Measurements from ENCODE around the gene FAM168A. TPM values are rescaled to one million over a fixed set of nuclear protein-coding genes. Genes with fewer than 3 reads are reported as not detected.

Gene FAM168A
- polyA plus RNA-seq, 2 of the 4 experiments (the other 2 are of a cell fraction) = 15.3 to 19.2 TPM

GRCh38 chr11:73532310-73532709 is 65.6 kb downstream of the FAM168A start:
- no peak overlapping the region for H3K4me2 ChIP-seq
- FAIRE-seq = no peak
- no peak for DNase-seq (ENCODE audit: low read depth in 1 of 2, low spot score in 1 of 2)
- WGBS (ENCODE audit: missing lambda C conversion rate) = 89% methylated on average over 1 of the region's 1 CpG
- ChIA-PET CTCF (interaction anchor here (0.7 to 2.1 kb wide), 5 partner anchors 11 to 94 kb away, joined by 3 to 5 read pairs (median 4); no protein-coding TSS in a partner anchor), POLR2A (no interaction called here)
- TF ChIP-seq KDM1A (IDR thresholded peaks at IDR 0.05; ENCODE audit: low read depth) (no peak), TP53 (CRISPR knock-in tag; IDR thresholded peaks at IDR 0.05) (no peak), BHLHE40 (IDR thresholded peaks at IDR 0.05; ENCODE audit: low read depth, low read length) (no peak), RNF2 (IDR thresholded peaks at IDR 0.05; ENCODE audit: borderline replicate concordance, low read depth) (no peak), CHD2 (IDR thresholded peaks at IDR 0.05; ENCODE audit: low read length, partially characterized antibody) (no peak), NR3C1 (IDR thresholded peaks at IDR 0.05) (no peak), CBX2 (IDR thresholded peaks at IDR 0.05; ENCODE audit: borderline replicate concordance, low read depth) (no peak), ELK1 (IDR thresholded peaks at IDR 0.05; ENCODE audit: low read depth, low read length) (no peak), HOXB13 (CRISPR knock-in tag; IDR thresholded peaks at IDR 0.05; ENCODE audit: low read depth) (no peak)
- TF ChIP-seq, protein P1, sequence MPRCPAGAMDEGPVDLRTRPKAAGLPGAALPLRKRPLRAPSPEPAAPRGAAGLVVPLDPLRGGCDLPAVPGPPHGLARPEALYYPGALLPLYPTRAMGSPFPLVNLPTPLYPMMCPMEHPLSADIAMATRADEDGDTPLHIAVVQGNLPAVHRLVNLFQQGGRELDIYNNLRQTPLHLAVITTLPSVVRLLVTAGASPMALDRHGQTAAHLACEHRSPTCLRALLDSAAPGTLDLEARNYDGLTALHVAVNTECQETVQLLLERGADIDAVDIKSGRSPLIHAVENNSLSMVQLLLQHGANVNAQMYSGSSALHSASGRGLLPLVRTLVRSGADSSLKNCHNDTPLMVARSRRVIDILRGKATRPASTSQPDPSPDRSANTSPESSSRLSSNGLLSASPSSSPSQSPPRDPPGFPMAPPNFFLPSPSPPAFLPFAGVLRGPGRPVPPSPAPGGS (IDR thresholded peaks at IDR 0.05) = no peak
- TF ChIP-seq, protein P2, sequence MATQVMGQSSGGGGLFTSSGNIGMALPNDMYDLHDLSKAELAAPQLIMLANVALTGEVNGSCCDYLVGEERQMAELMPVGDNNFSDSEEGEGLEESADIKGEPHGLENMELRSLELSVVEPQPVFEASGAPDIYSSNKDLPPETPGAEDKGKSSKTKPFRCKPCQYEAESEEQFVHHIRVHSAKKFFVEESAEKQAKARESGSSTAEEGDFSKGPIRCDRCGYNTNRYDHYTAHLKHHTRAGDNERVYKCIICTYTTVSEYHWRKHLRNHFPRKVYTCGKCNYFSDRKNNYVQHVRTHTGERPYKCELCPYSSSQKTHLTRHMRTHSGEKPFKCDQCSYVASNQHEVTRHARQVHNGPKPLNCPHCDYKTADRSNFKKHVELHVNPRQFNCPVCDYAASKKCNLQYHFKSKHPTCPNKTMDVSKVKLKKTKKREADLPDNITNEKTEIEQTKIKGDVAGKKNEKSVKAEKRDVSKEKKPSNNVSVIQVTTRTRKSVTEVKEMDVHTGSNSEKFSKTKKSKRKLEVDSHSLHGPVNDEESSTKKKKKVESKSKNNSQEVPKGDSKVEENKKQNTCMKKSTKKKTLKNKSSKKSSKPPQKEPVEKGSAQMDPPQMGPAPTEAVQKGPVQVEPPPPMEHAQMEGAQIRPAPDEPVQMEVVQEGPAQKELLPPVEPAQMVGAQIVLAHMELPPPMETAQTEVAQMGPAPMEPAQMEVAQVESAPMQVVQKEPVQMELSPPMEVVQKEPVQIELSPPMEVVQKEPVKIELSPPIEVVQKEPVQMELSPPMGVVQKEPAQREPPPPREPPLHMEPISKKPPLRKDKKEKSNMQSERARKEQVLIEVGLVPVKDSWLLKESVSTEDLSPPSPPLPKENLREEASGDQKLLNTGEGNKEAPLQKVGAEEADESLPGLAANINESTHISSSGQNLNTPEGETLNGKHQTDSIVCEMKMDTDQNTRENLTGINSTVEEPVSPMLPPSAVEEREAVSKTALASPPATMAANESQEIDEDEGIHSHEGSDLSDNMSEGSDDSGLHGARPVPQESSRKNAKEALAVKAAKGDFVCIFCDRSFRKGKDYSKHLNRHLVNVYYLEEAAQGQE (IDR thresholded peaks at IDR 0.05) = no peak
- no peak overlapping the region for H3K4me3 ChIP-seq
- H3K27ac ChIP-seq = no peak overlapping the region
- ATAC-seq = no peak
- peaks cover 6% of the 10 kb centered on the region; the same call in 1 of the 3 replicates for H3K4me1 ChIP-seq
- H3K9me3 ChIP-seq = no peaks in the 10 kb centered on the region

- Histone ChIP-seq H3K4me2 (no peak overlapping the region), H3K9me3 (no peaks in the 10 kb centered on the region), H3K27ac (no peak overlapping the region), H3K4me1 (peaks cover 6% of the 10 kb centered on the region; the same call in 1 of the 3 replicates), H3K4me3 (no peak overlapping the region)
- ChIA-PET POLR2A (no interaction called here), CTCF (interaction anchor here (1.3 to 2.1 kb wide), 3 partner anchors 16 to 23 kb away, joined by 4 to 6 read pairs (median 5); no protein-coding TSS in a partner anchor)
- WGBS (ENCODE audit: missing lambda C conversion rate) = 74% methylated on average over 1 of the region's 1 CpG
- ATAC-seq = no peak; a peak in 1 of 6 replicates
- FAIRE-seq = no peak
- TF ChIP-seq PHF8 (IDR thresholded peaks at IDR 0.05; ENCODE audit: borderline replicate concordance, low read depth) (no peak), TP53 (CRISPR knock-in tag; IDR thresholded peaks at IDR 0.05) (no peak), MAX (IDR thresholded peaks at IDR 0.05) (no peak), RAD21 (conservative IDR thresholded peaks at IDR 0.05 in 1 of 2, IDR thresholded peaks at IDR 0.05 in 1 of 2) (no peak), ZFP36 (IDR thresholded peaks at IDR 0.05; ENCODE audit: borderline replicate concordance, partially characterized antibody) (no peak), CHD2 (IDR thresholded peaks at IDR 0.05; ENCODE audit: low read length, partially characterized antibody) (no peak), JUNB (IDR thresholded peaks at IDR 0.05) (no peak), FOSL2 (IDR thresholded peaks at IDR 0.05) (no peak), FOSL2 (CRISPR knock-in tag; IDR thresholded peaks at IDR 0.05) (no peak), FOXS1 (CRISPR knock-in tag; IDR thresholded peaks at IDR 0.05) (no peak), JUN (IDR thresholded peaks at IDR 0.05) (no peak), ZNF302 (CRISPR knock-in tag; IDR thresholded peaks at IDR 0.05) (no peak), HOXB5 (CRISPR knock-in tag; IDR thresholded peaks at IDR 0.05) (no peak), NPAS2 (CRISPR knock-in tag; IDR thresholded peaks at IDR 0.05; ENCODE audit: borderline replicate concordance) (no peak), NFE2L2 (conservative IDR thresholded peaks at IDR 0.05; ENCODE audit: low read length) (no peak)
- TF ChIP-seq, protein P3, sequence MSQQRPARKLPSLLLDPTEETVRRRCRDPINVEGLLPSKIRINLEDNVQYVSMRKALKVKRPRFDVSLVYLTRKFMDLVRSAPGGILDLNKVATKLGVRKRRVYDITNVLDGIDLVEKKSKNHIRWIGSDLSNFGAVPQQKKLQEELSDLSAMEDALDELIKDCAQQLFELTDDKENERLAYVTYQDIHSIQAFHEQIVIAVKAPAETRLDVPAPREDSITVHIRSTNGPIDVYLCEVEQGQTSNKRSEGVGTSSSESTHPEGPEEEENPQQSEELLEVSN (IDR thresholded peaks at IDR 0.05; ENCODE audit: borderline replicate concordance, low read depth) = no peak
- TF ChIP-seq, protein P1 (IDR thresholded peaks at IDR 0.05) = no peak
- DNase-seq (ENCODE audit: low read depth in 1 of 2, low spot score in 1 of 2) = no peak
Observed at GRCh38 chr11:73531386-73531785, 66.5 kb downstream of the FAM168A start.

Measured in A549 (cell line).